CD14-positive monocyte (primary cell): ENCODE measurements around the gene USPL1. TPM values are rescaled to one million over a fixed set of nuclear protein-coding genes. Genes with fewer than 3 reads are reported as not detected.

Experiments used
- DNase-seq, 3 donors: peaks; one replicate each; pipeline ENCODE4 v3.0.0-alpha.2; 2011 to 2022
- H2AFZ ChIP-seq: 2 replicates; pipeline ENCODE4 v1.6.0; 2012; ENCODE audit warnings: mild to moderate bottlenecking, low read depth, low read length, inconsistent platforms; ENCODE audit not compliant: insufficient read depth, poor library complexity, severe bottlenecking
- H3K27ac ChIP-seq, 2 donors: 1 replicate in 1 of 2; 2 replicates in 1 of 2; pipeline ENCODE4 v1.5.1; 2012 to 2013; ENCODE audit warnings: low read length in 2 of 2, control low read depth in 1 of 2, inconsistent platforms in 1 of 2, low read depth in 1 of 2, mild to moderate bottlenecking in 1 of 2
- H3K27me3 ChIP-seq, 2 donors: one replicate each; pipeline versions ENCODE4 v1.6.0 to v1.6.1; 2011 to 2013; ENCODE audit warnings: low read length in 2 of 2; ENCODE audit not compliant: control insufficient read depth in 2 of 2, insufficient read depth in 2 of 2
- H3K36me3 ChIP-seq, 2 donors: replicated peaks in 1 of 2; 1 replicate in 1 of 2; 2 replicates in 1 of 2; pipeline versions ENCODE4 v1.5.1 to v1.6.1; 2012 to 2013; ENCODE audit warnings: low read length in 2 of 2, control low read depth in 1 of 2, inconsistent platforms in 1 of 2, mild to moderate bottlenecking in 1 of 2; ENCODE audit not compliant: insufficient read depth in 2 of 2, control insufficient read depth in 1 of 2
- H3K4me1 ChIP-seq, 2 donors: 1 replicate in 1 of 2; 2 replicates in 1 of 2; pipeline versions ENCODE4 v1.5.1 to v1.6.1; 2012 to 2013; ENCODE audit warnings: low read length in 2 of 2, control low read depth in 1 of 2, inconsistent platforms in 1 of 2, mild to moderate bottlenecking in 1 of 2, moderate library complexity in 1 of 2; ENCODE audit not compliant: insufficient read depth in 2 of 2, control insufficient read depth in 1 of 2
- H3K4me2 ChIP-seq: replicated peaks from 2 replicates; pipeline ENCODE3; 2012; ENCODE audit warnings: low read length, moderate library complexity, mild to moderate bottlenecking; ENCODE audit not compliant: poor library complexity, severe bottlenecking; ENCODE audit errors: extremely low read depth
- H3K4me3 ChIP-seq, 3 experiments: fragments of 200-600 bp in 1 of 3; sonication (generic) in 1 of 3; replicated peaks in 1 of 3; 1 replicate in 2 of 3; 2 replicates in 1 of 3; pipeline ENCODE4 v1.5.1; 2011 to 2013; ENCODE audit warnings: low read length in 3 of 3, mild to moderate bottlenecking in 3 of 3, control low read depth in 2 of 3, low read depth in 2 of 3, inconsistent platforms in 1 of 3, moderate library complexity in 1 of 3
- H3K79me2 ChIP-seq: 2 replicates; pipeline ENCODE4 v1.6.0; 2012; ENCODE audit warnings: mild to moderate bottlenecking, control low read depth, inconsistent platforms, low read length, moderate library complexity; ENCODE audit not compliant: insufficient read depth
- H3K9ac ChIP-seq: 2 replicates; pipeline ENCODE4 v1.6.0; 2017; ENCODE audit warnings: low read length, mild to moderate bottlenecking; ENCODE audit not compliant: insufficient read depth, poor library complexity, severe bottlenecking
- H3K9me3 ChIP-seq, 2 donors: replicated peaks in 1 of 2; 1 replicate in 1 of 2; 2 replicates in 1 of 2; pipeline versions ENCODE4 v1.5.1 to v1.6.1; 2012 to 2013; ENCODE audit warnings: low read length in 2 of 2, control low read depth in 1 of 2; ENCODE audit not compliant: control insufficient read depth in 1 of 2, insufficient read depth in 1 of 2
- H4K20me1 ChIP-seq: 2 replicates; pipeline ENCODE4 v1.6.0; 2012; ENCODE audit warnings: mild to moderate bottlenecking, low read length, control low read depth, moderate library complexity; ENCODE audit not compliant: insufficient read depth
- H3K27ac Mint-ChIP-seq, 7 donors: one replicate each; pipeline ENCODE4 v1.8.0; 2020; ENCODE audit warnings: mild to moderate bottlenecking in 7 of 7, mixed read lengths in 7 of 7, moderate library complexity in 6 of 7, inconsistent platforms in 2 of 7
- H3K27me3 Mint-ChIP-seq, 3 donors: one replicate each; pipeline ENCODE4 v1.8.0; 2021 to 2022; ENCODE audit warnings: low read depth in 3 of 3, mild to moderate bottlenecking in 3 of 3, mixed read lengths in 3 of 3, moderate library complexity in 3 of 3, inconsistent platforms in 1 of 3
- H3K36me3 Mint-ChIP-seq, 2 donors: one replicate each; pipeline ENCODE4 v1.8.0; 2020; ENCODE audit warnings: mixed read lengths in 2 of 2, inconsistent platforms in 1 of 2, mild to moderate bottlenecking in 1 of 2
- H3K4me1 Mint-ChIP-seq: one replicate; pipeline ENCODE4 v1.8.0; 2020; ENCODE audit warnings: mild to moderate bottlenecking, mixed read lengths
- H3K4me3 Mint-ChIP-seq, 2 donors: one replicate each; pipeline ENCODE4 v1.8.0; 2020; ENCODE audit warnings: mild to moderate bottlenecking in 2 of 2, mixed read lengths in 2 of 2, moderate library complexity in 1 of 2
- H3K9me3 Mint-ChIP-seq, 7 donors: one replicate each; pipeline ENCODE4 v1.8.0; 2020 to 2022; ENCODE audit warnings: mixed read lengths in 7 of 7, mild to moderate bottlenecking in 6 of 7, moderate library complexity in 6 of 7, inconsistent platforms in 2 of 7
- WGBS: methylation state at CpG from one replicate; pipeline ENCODE4 v1.1.5; 2013; ENCODE audit warnings: missing lambda C conversion rate; ENCODE audit not compliant: insufficient coverage; 5-methylcytosine and 5-hydroxymethylcytosine counted together
- intact Hi-C, 2 donors: fragments of 100-400 bp; cut with micrococcal nuclease; formaldehyde crosslinking; loops; one replicate each; pipeline versions ENCODE4 v1.15.0 to v1.15.1; 2023
- polyA minus RNA-seq: library from RNA; depleted of rRNA, polyadenylated mRNA; stranded (reverse); fragments of >200 nt; gene quantifications from 2 replicates; pipeline ENCODE4 v1.2.3, GENCODE V29; 2012
- polyA plus RNA-seq, 3 donors: library from polyadenylated mRNA; depleted of rRNA in 1 of 3; unstranded in 2 of 3; stranded (reverse) in 1 of 3; fragments of 300-500 nt in 2 of 3; fragments of >200 nt in 1 of 3; fragmentation: Illumina TruSeq in 2 of 3; gene quantifications; 1 replicate in 2 of 3; 2 replicates in 1 of 3; pipeline ENCODE4 v1.2.3, GENCODE V29; 2012 to 2021
- total RNA-seq, 12 experiments: library from RNA in 1 of 12; stranded (reverse) in 1 of 12; fragments of 120-200 nt in 1 of 12; gene quantifications; one replicate each; pipeline ENCODE4 v1.2.4 and lab custom pipeline; 2013 to 2026; ENCODE audit warnings: mixed read lengths in 6 of 12, inconsistent platforms in 1 of 12
- TF ChIP-seq, protein P1 (sequence below): fragments of 200-600 bp; IDR thresholded peaks from one replicate; pipeline ENCODE4 v1.8.0; 2022; ENCODE audit warnings: antibody characterized with exemption, mild to moderate bottlenecking

Gene USPL1
- 17.4 TPM for total RNA-seq (2013)
- 10 to 100 TPM in 1 of 3 donors, 1 to 10 TPM in 2; 3.9 to 20.5 (median 5.5) TPM for polyA plus RNA-seq
- 8.1 and 8.9 TPM in 2 replicates for polyA minus RNA-seq
- 12.6 to 145 (median 79.5) reads per million in 11 experiments for total RNA-seq (lab: John Stamatoyannopoulos, UW)

DNA sequence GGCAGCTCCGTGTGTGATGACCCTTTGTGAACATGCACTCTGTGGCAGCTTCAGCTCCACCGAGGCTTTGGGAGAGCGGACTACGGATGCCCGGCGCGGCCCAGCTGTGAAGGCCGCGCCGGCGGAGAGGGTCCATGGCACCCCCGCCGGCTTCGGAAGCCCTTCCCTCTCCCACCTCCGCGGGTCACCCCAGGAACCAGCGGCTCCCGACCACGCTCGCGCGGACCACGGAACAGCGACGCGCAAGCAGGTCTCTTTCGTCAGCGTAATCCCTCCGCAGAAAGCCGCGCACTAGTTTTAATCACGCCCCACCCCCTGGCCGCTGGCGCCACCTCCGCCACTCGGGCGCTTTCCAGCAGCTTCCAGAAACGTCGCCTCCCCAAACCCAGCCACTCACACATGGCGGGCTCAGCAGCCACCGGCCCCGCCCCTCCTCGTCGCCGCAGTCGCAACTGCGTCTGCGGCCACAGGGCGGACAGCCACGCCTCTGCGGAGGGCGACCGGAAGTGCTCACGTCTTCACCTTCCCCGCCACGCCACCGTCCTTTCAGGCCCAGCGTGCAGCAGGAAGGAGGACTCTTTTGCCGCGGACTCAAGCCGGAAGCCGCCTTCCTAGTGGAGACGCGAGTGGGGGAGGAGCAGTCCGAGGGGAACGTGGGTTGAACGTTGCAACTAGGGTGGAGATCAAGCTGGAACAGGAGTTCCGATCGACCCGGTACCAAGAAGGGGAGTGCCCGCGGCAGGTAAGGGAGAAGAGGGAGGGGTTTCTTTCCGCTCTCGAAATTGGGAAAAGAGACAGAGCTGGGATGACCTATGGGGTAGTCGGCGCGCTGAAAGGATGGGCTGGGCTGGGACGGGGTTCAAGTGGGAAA is at the start of gene USPL1:
TSS of gene USPL1 (plus strand) at position 606 of the 871 bp plus-strand sequence. CDS start 3,221 bp downstream, outside the sequence.
- intact Hi-C loops: loop anchor here (2.0 to 10.0 kb wide), 7 partner anchors 40 to 773 kb away; partner anchors contain the start of genes HMGB1 (in 2 of the 2) and ALOX5AP (in 1 of the 2)
- peak; percentile 97 to 99 (median 99) for DNase-seq
- peaks cover 28 to 34% of the 10 kb centered on the region in 2 donors for H3K4me1 ChIP-seq

More for the DNA sequence above, at the start of gene USPL1:
- Histone ChIP-seq H3K4me3 (peak within 1 kb of the TSS; percentile 95 to 100 (median 98)), H3K27me3 (no peaks in the 10 kb centered on the region), H3K9ac (peak within 1 kb of the TSS; percentile 96), H4K20me1 (peaks cover 13% of the 10 kb centered on the region), H3K4me2 (peak within 1 kb of the TSS; percentile 97), H3K36me3 (peaks cover 8 to 10% of the 10 kb centered on the region in 2 donors), H3K9me3 (no peaks in the 10 kb centered on the region), H3K79me2 (peaks cover 67% of the 10 kb centered on the region), H3K27ac (peak within 1 kb of the TSS; percentile 100), H2AFZ (peak within 1 kb of the TSS; percentile 74)
- no peaks in the 10 kb centered on the region for H3K9me3 Mint-ChIP-seq
- no peaks in the 10 kb centered on the region for H3K27me3 Mint-ChIP-seq
- H3K4me3 Mint-ChIP-seq: no peak within 1 kb of the TSS
- peaks cover 5% of the 10 kb centered on the region for H3K4me1 Mint-ChIP-seq
- H3K27ac Mint-ChIP-seq: no peak within 1 kb of the TSS
- TF ChIP-seq, protein P1, sequence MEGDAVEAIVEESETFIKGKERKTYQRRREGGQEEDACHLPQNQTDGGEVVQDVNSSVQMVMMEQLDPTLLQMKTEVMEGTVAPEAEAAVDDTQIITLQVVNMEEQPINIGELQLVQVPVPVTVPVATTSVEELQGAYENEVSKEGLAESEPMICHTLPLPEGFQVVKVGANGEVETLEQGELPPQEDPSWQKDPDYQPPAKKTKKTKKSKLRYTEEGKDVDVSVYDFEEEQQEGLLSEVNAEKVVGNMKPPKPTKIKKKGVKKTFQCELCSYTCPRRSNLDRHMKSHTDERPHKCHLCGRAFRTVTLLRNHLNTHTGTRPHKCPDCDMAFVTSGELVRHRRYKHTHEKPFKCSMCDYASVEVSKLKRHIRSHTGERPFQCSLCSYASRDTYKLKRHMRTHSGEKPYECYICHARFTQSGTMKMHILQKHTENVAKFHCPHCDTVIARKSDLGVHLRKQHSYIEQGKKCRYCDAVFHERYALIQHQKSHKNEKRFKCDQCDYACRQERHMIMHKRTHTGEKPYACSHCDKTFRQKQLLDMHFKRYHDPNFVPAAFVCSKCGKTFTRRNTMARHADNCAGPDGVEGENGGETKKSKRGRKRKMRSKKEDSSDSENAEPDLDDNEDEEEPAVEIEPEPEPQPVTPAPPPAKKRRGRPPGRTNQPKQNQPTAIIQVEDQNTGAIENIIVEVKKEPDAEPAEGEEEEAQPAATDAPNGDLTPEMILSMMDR: peak; percentile 19
- under 1% methylated on average over 74 of the region's 78 CpGs for WGBS
- peaks cover 11 to 15% of the 10 kb centered on the region in 2 donors for H3K36me3 Mint-ChIP-seq
